GM10847 (cell line): ENCODE results near the gene LRFN2.

ENCODE experiments used
- POLR2A ChIP-seq: IDR thresholded peaks from 2 replicates; pipeline ENCODE4 v1.6.1; 2011; ENCODE audit not compliant: insufficient read length; ENCODE audit errors: extremely low read depth

LRFN2 gene

DNA sequence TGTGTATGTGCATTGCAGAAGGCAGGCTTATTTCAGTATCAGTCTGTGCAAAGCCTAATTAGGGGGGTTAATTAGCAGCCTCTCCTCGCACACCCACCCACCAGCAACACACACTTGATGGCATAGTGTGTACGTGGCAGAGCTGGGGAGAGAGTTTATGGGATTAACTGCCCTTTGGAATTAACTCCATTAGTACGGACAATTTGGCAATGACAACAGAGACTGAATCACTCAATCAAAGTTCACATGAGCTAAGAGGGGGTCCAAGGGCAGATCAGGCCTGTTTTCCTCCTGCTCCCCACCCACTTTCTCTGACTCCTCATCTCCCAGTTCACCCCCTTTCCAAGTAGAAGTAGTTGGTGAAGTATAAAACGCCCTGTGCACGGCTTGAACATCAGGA lies 69.5 kb downstream of the LRFN2 start:
- no peak for TF ChIP-seq POLR2A

DNA sequence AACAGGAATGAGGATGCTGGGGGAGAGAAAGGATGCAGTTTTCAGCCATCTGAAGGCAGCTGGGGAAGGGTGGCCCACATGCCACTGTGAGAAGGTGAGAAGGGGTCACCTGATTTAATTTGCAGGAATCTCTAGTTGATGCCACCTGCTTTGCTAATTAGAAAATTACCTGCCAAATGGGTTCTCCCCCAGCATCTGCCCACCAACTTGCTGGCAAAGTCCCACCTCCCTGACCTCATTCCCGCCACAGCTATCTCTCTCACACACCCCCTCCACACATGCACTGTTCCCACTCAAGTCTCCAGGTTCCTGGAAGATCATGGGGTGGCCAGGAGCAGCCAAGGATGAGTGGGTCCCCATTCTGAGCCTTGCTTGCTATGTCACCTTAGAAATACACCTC lies 70.7 kb downstream of the LRFN2 start:
- TF ChIP-seq POLR2A: no peak

DNA sequence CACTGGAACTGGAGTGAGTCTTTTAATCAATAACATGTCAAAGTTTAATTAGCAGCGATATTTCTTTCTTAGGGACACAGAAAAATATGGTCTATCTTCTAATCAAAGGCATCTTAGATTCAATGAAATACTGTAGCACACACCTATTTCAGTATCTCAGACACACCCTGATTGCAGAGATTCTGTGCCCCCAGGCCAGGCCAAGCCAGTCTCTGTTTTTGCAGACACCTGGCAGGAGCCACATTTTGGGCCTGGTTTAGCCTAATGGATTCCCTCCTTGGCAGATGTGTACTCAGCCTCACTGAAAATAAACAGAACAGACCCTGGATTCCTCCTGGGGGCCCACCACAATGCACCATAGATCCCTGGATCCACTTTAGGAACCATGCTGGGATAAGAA lies 74.8 kb downstream of the LRFN2 start:
- TF ChIP-seq POLR2A: no peak

- TF ChIP-seq POLR2A: no peak
These were observed 75.3 kb downstream of the LRFN2 start for GRCh38 chr6:40511884-40512283.

DNA sequence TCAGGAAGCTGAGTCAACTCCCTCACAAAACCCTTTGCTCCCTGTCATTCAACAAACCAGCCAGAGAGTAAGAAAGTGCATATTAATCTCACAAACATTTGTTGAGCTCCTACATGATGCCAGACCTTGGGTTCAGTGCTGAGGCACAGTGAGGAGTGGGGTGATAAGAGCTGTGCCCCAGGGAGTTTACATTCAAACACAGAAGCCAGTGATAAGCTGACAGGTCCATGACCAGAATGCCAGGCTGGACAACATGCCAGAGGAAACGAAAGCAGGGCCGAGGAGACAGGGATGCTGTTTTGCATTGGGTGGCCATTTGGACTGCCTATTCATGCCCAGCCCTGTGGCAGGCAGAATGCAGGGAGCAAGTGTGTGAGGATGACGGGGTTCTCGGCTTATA lies 76.7 kb downstream of the LRFN2 start:
- no peak for TF ChIP-seq POLR2A

DNA sequence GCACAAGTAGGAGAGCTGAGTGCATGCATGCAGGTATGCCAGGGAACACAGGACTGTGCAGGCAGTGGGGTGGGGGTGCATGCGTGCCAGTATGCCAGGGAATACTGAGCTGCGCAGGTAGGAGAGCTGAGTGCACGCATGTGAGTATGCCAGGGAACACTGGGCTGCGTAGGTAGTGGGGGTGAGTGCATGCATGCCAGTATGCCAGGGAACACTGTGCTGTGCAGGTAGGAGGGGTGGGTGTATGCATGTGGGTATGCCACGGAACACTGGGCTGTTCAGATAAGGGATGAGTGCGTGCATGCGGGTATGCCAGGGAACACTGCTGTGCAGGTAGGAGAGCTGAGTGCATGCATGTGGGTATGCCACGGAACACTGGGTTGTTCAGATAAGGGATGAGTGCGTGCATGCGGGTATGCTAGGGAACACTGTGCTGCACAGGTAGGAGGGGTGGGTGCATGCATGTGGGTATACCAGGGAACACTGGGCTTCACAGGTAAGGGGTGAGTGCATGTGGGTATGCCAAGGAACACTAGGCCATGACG lies 77.4 kb downstream of the LRFN2 start:
- no peak for TF ChIP-seq POLR2A

- no peak for TF ChIP-seq POLR2A
These were observed 78.1 kb downstream of the LRFN2 start for GRCh38 chr6:40509086-40509485.

- TF ChIP-seq POLR2A: no peak
These were observed 80.2 kb downstream of the LRFN2 start for GRCh38 chr6:40506954-40507353.

- no peak for TF ChIP-seq POLR2A
These were observed 81.9 kb downstream of the LRFN2 start for GRCh38 chr6:40505191-40505810.

DNA sequence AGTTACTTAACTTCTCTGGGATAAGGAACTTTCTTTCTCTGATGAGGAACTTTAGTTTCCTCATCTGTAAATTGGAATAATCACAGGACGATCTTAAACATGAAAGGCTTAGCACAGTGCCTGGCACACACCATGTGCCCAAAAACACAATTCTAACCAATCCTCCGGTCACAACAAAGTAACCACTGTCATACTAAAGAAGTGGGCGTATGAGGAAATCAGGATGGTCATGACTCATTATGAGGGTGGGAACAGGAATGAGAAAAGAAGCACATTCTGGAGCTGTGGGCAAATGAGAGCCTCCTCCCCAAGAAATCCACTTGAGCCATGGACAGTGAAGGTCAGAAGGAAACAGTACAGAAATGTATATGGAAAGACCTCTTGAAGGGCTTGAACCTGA lies 82.9 kb downstream of the LRFN2 start:
- no peak for TF ChIP-seq POLR2A

GRCh38 chr6:40500227-40500626 lies 86.9 kb downstream of the LRFN2 start:
- no peak for TF ChIP-seq POLR2A

- no peak for TF ChIP-seq POLR2A
These were observed 87.9 kb downstream of the LRFN2 start for GRCh38 chr6:40499215-40499614.

GRCh38 chr6:40498148-40498547 lies 89.0 kb downstream of the LRFN2 start:
- no peak for TF ChIP-seq POLR2A

DNA sequence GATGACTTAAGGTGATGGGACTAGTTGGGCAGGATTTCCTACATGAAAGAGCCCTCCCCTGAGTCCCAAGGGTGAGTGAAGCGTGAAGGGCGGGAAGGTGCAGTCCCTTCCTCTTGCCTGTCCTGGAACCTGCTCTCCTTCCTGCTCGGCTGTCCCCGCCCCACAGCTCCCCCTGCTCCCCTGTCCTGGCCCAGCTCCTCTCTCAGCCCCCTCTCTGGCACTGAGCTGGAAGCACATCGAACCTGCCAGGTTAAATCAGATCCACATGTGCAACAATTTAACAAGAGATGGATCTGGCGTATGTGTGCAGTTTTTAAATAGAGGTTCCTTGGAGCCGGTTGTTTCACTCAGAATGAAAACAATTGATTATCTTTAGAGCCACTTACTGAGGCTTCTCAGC lies 95.0 kb downstream of the LRFN2 start:
- TF ChIP-seq POLR2A: no peak

- no peak for TF ChIP-seq POLR2A
These were observed 96.7 kb downstream of the LRFN2 start for GRCh38 chr6:40490508-40490907.

DNA sequence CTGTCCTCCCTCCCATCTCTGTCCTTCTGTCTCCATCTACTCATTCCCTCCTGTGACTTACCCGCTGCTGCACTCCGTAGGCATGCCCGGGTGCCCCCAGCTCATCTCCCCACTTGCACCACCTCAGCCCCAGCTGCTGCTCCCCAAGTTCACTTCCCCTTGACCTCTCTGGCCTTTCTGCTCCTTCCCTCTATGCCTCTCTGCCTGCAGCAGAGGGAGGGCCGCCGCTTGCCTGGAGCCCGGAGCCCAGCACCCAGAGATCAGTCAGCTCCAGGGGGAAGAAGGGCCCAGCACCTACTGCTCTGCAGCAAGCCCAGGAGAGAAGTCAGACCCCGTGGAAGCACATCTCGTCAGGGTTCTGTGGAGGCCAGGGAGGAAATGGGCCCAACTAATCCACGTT lies 97.4 kb downstream of the LRFN2 start:
- TF ChIP-seq POLR2A: no peak

GRCh38 chr6:40486576-40486975 lies 100.6 kb downstream of the LRFN2 start:
- TF ChIP-seq POLR2A: no peak
